ENCODE measurements around the gene EFNA3.

Gene EFNA3

GRCh38 chr1:155050560-155051341 is 27.9 kb upstream of the EFNA3 start, which contains the start of gene ADAM15:
Gene ADAM15 (plus strand): TSS chr1:155051316. CDS start chr1:155051387, 71 bp downstream.
- TF ChIP-seq REST (IDR thresholded peaks at IDR 0.05; ENCODE audit: insufficient read depth in 1 of 2, low read depth in 2 of 2, low read length in 2 of 2) = peak in 1 of 2 experiments; percentile 12; a peak in 2 of 4 replicates
- peak; percentile 82 for TF ChIP-seq POLR2AphosphoS5 (IDR thresholded peaks at IDR 0.05; ENCODE audit: low read depth, low read length)
- peak; percentile 53; the same call in 1 of the 2 replicates for TF ChIP-seq TAF1 (IDR thresholded peaks at IDR 0.05; ENCODE audit: borderline replicate concordance, insufficient read depth, low read length)
- TF ChIP-seq FOXP2 (optimal IDR thresholded peaks at IDR 0.05; ENCODE audit: borderline replicate concordance, extremely low read depth, extremely low read length, insufficient read depth) = no peak
- TF ChIP-seq SIN3A (IDR thresholded peaks at IDR 0.05; ENCODE audit: borderline replicate concordance, insufficient read depth, low read length) = peak; percentile 51; the same call in 1 of the 2 replicates

GRCh38 chr1:155051342-155051776 is 27.3 kb upstream of the EFNA3 start:
- TF ChIP-seq POLR2AphosphoS5 (IDR thresholded peaks at IDR 0.05; ENCODE audit: low read depth, low read length) = peak; percentile 64
- no peak for TF ChIP-seq SIN3A (IDR thresholded peaks at IDR 0.05; ENCODE audit: borderline replicate concordance, insufficient read depth, low read length)
- peak; percentile 54; the same call in 1 of the 2 replicates for TF ChIP-seq TAF1 (IDR thresholded peaks at IDR 0.05; ENCODE audit: borderline replicate concordance, insufficient read depth, low read length)
- no peak for TF ChIP-seq FOXP2 (optimal IDR thresholded peaks at IDR 0.05; ENCODE audit: borderline replicate concordance, extremely low read depth, extremely low read length, insufficient read depth)
- TF ChIP-seq REST (IDR thresholded peaks at IDR 0.05; ENCODE audit: insufficient read depth in 1 of 2, low read depth in 2 of 2, low read length in 2 of 2) = no peak

GRCh38 chr1:155051777-155052398 is 26.7 kb upstream of the EFNA3 start:
- TF ChIP-seq SIN3A (IDR thresholded peaks at IDR 0.05; ENCODE audit: borderline replicate concordance, insufficient read depth, low read length) = peak; percentile 61; the same call in 1 of the 2 replicates
- no peak for TF ChIP-seq FOXP2 (optimal IDR thresholded peaks at IDR 0.05; ENCODE audit: borderline replicate concordance, extremely low read depth, extremely low read length, insufficient read depth)
- TF ChIP-seq REST (IDR thresholded peaks at IDR 0.05; ENCODE audit: insufficient read depth in 1 of 2, low read depth in 2 of 2, low read length in 2 of 2) = no peak
- TF ChIP-seq TAF1 (IDR thresholded peaks at IDR 0.05; ENCODE audit: borderline replicate concordance, insufficient read depth, low read length) = no peak
- TF ChIP-seq POLR2AphosphoS5 (IDR thresholded peaks at IDR 0.05; ENCODE audit: low read depth, low read length) = no peak

- no peak for TF ChIP-seq POLR2AphosphoS5 (IDR thresholded peaks at IDR 0.05; ENCODE audit: low read depth, low read length)
- TF ChIP-seq SIN3A (IDR thresholded peaks at IDR 0.05; ENCODE audit: borderline replicate concordance, insufficient read depth, low read length) = no peak
- TF ChIP-seq REST (IDR thresholded peaks at IDR 0.05; ENCODE audit: insufficient read depth in 1 of 2, low read depth in 2 of 2, low read length in 2 of 2) = no peak
- no peak for TF ChIP-seq TAF1 (IDR thresholded peaks at IDR 0.05; ENCODE audit: borderline replicate concordance, insufficient read depth, low read length)
- no peak for TF ChIP-seq FOXP2 (optimal IDR thresholded peaks at IDR 0.05; ENCODE audit: borderline replicate concordance, extremely low read depth, extremely low read length, insufficient read depth)
These were observed 25.9 kb upstream of the EFNA3 start for GRCh38 chr1:155052439-155053395.

Data from PFSK-1 (cell line).